Neural progenitor cell (in vitro differentiated cells): Measurements from ENCODE around the gene RHOBTB3.

Experiments
- CTCF ChIP-seq: fragments of 200-600 bp; sonication (generic); IDR thresholded peaks from 2 replicates; pipeline ENCODE4 v1.5.1; 2017; ENCODE audit warnings: antibody characterized with exemption, mild to moderate bottlenecking
- EZH2 ChIP-seq: fragments of 200-600 bp; sonication (generic); IDR thresholded peaks from 2 replicates; pipeline ENCODE4 v1.6.1; 2017; ENCODE audit warnings: antibody characterized with exemption, mild to moderate bottlenecking, moderate library complexity

- no peak for TF ChIP-seq CTCF
- no peak for TF ChIP-seq EZH2
These were observed 9.4 kb upstream of the RHOBTB3 start for GRCh38 chr5:95721582-95722295.
